Hematopoietic multipotent progenitor cell treated with erythropoietin and hydrocortisone succinate and interleukin-3 and kit ligand, for 17 days (in vitro differentiated cells): ENCODE measurements around the gene TBCK.
"Not testable (repeated sequence)": the region's sequence is repeated elsewhere in the genome, so short reads cannot be mapped to it uniquely, and the experiment has no call there.

Experiments
- DNase-seq: peaks from one replicate; pipeline ENCODE4 v3.0.0-alpha.2; 2015; ENCODE audit warnings: low spot score

TBCK gene

GRCh38 chr4:106315968-106316772 is at the start of gene TBCK, which contains the start of gene AIMP1:
TBCK (minus strand) TSS chr4:106316209; CDS start chr4:106308960, 7,249 bp downstream.
AIMP1 (plus strand) TSS chr4:106316550; CDS start chr4:106325010, 8,460 bp downstream.
- peak; percentile 84 for DNase-seq

GRCh38 chr4:106365613-106366012 is 49.6 kb upstream of the TBCK start:
- DNase-seq: no peak

- DNase-seq: no peak
Measured at GRCh38 chr4:106364282-106364681, 48.3 kb upstream of the TBCK start.

- no peak for DNase-seq
Measured at GRCh38 chr4:106362086-106362825, 46.2 kb upstream of the TBCK start.

GRCh38 chr4:106358899-106359298 is 42.9 kb upstream of the TBCK start:
- DNase-seq: no peak

GRCh38 chr4:106355193-106355592 is 39.2 kb upstream of the TBCK start:
- DNase-seq: no peak

GRCh38 chr4:106353786-106354185 is 37.8 kb upstream of the TBCK start:
- no peak for DNase-seq

- no peak for DNase-seq
Measured at GRCh38 chr4:106351016-106351415, 35.0 kb upstream of the TBCK start.

GRCh38 chr4:106347167-106347566 is 31.2 kb upstream of the TBCK start:
- no peak for DNase-seq

GRCh38 chr4:106344647-106344970 is 28.6 kb upstream of the TBCK start:
- DNase-seq: no peak

GRCh38 chr4:106343865-106344646 is 28.0 kb upstream of the TBCK start:
- DNase-seq: no peak

- no peak for DNase-seq
Measured at GRCh38 chr4:106340774-106341173, 24.8 kb upstream of the TBCK start.

- no peak for DNase-seq
Measured at GRCh38 chr4:106339431-106339830, 23.4 kb upstream of the TBCK start.

- no peak for DNase-seq
Measured at GRCh38 chr4:106338671-106339070, 22.7 kb upstream of the TBCK start.

GRCh38 chr4:106337916-106338315 is 21.9 kb upstream of the TBCK start:
- DNase-seq: no peak

GRCh38 chr4:106336618-106337017 is 20.6 kb upstream of the TBCK start:
- no peak for DNase-seq

GRCh38 chr4:106334741-106335470 is 18.9 kb upstream of the TBCK start:
- no peak for DNase-seq

GRCh38 chr4:106333186-106333585 is 17.2 kb upstream of the TBCK start:
- no peak for DNase-seq

GRCh38 chr4:106329041-106329618 is 13.1 kb upstream of the TBCK start:
- DNase-seq: peak; percentile 16

- no peak for DNase-seq
Measured at GRCh38 chr4:106325800-106326199, 9.8 kb upstream of the TBCK start.

GRCh38 chr4:106323119-106323518 is 7.1 kb upstream of the TBCK start:
- no peak for DNase-seq

- not testable (repeated sequence) for DNase-seq
Measured at GRCh38 chr4:106321814-106322213, 5.8 kb upstream of the TBCK start.
